ENCODE measurements around the gene SORL1. TPM values are rescaled to one million over a fixed set of nuclear protein-coding genes. Genes with fewer than 3 reads are reported as not detected.
A peak's percentile ranks its signal among the peaks of the same experiment; 100 is the strongest.

The SORL1 gene
- polyA plus RNA-seq, 1 donor from 2014 or later, result 6.5 TPM

DNA sequence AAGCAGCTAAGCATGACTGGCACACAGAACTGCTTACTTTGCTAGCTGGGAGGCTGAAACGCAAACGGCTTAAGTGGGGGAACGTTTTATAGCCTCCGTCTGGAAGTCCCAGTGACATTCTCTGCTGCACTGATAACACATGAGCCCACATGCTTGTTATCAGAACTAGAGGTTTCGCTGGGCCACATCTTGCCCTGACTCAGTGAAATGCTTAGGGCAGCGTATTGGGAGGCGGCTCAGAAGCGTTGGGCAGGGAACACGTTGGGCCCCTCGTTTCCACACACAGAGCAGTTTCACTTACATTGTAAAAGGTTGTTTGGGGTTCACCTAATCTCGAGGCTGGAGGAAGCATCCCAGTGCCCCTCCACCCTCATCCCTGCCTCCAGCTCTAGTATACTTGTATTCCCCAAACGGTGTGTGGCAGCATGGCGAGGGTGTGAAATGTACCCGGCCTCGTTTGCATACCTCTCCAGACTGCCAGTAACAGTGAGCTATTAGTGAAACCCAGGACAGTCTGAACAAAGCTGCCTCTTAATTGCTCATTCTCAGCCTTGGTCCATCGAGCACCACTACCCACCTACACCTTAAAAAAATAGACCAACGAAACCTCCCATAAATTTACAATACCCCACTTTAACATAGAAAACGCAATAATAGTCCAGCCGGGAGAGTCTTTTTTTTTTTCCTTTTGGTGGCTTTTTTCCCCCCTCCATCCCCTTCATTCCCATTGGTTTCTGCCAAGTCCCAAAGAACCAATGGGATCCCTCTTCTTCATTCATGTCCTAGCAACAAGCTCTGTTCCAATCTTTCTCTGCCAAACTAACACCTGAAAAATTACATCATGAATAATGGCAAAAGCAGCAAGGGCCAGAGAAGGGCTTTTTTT, 219.4 kb downstream of the SORL1 start:
- H3K36me3 ChIP-seq (ENCODE audit: insufficient read depth, low read length), result no peaks in the 10 kb centered on the region
- peak; percentile 20 for TF ChIP-seq EP300 (conservative IDR thresholded peaks at IDR 0.05; ENCODE audit: poor library complexity, severe bottlenecking)
- TF ChIP-seq MXI1 (conservative IDR thresholded peaks at IDR 0.05; ENCODE audit: poor library complexity, severe bottlenecking), result no peak
- TF ChIP-seq RAD21 (conservative IDR thresholded peaks at IDR 0.05), result no peak
- H3K9me3 ChIP-seq (ENCODE audit: low read length), result no peaks in the 10 kb centered on the region
- H3F3A ChIP-seq (ENCODE audit: insufficient read depth, low read length, poor library complexity, severe bottlenecking), result no peaks in the 10 kb centered on the region
- H3K9ac ChIP-seq (ENCODE audit: low read length), result no peak overlapping the region
- no peaks in the 10 kb centered on the region for H3K27me3 ChIP-seq (ENCODE audit: insufficient read depth, low read depth, low read length)
- H4K20me1 ChIP-seq (ENCODE audit: insufficient read depth), result no peaks in the 10 kb centered on the region
- H2AFZ ChIP-seq (ENCODE audit: low read depth, low read length), result no peak overlapping the region
- no peaks in the 10 kb centered on the region for H3K9me2 ChIP-seq (ENCODE audit: insufficient read depth, low read length)
- H3K79me2 ChIP-seq (replicated peaks; ENCODE audit: insufficient read depth, low read length), result no peaks in the 10 kb centered on the region
- H3K27ac ChIP-seq (ENCODE audit: low read length), result peak overlapping the region; percentile 61
- H3K4me2 ChIP-seq (ENCODE audit: low read length), result no peak overlapping the region
- H3K4me3 ChIP-seq (ENCODE audit: low read length), result no peak overlapping the region

DNA sequence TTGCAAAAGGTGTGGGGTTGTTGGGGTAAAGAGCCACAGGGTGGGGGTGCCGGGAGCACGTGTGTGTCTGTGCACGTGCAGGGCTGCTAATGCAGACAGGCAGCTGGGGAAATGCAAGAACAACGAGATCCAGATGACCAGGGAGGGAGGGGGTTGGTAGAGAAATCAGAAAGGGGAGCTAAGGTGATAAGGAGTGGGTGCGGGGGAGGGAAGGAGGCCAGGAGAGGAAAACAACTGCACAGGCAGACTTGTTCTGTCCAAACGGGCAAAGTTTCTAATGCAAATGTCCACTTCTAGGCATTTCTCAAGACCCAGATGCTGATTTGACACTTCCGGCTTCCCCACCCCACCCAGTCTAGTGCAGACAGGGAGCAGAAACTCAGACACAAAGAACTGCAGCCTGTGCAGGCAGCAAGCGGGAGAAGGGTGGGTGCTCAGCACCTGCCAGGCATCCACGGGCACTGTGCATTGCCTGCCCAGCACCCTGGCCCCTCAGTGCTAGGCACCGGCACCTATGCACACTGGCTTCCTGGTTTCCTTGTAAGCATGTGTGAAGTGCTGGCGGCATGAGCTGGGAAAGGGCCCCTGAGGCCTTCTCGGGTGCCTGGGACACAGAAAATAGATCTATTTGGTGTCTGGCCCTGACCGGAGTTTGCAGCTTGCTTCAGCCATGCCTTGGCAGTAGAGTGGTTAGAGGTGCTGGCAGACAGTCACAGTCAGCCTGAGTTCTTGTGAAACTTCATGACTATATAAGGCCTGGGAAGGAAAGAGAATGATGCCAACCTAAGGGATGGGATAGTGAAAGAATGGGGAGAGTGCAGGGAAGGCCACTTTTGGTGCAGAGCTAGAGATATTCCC, 220.7 kb downstream of the SORL1 start:
- Histone ChIP-seq H4K20me1 (ENCODE audit: insufficient read depth) (no peaks in the 10 kb centered on the region), H3K4me2 (ENCODE audit: low read length) (no peak overlapping the region), H2AFZ (ENCODE audit: low read depth, low read length) (no peak overlapping the region), H3K79me2 (replicated peaks; ENCODE audit: insufficient read depth, low read length) (no peaks in the 10 kb centered on the region), H3K27me3 (ENCODE audit: insufficient read depth, low read depth, low read length) (no peaks in the 10 kb centered on the region), H3K27ac (ENCODE audit: low read length) (peak overlapping the region; percentile 61), H3K4me3 (ENCODE audit: low read length) (no peak overlapping the region), H3K9me2 (ENCODE audit: insufficient read depth, low read length) (no peaks in the 10 kb centered on the region), H3K36me3 (ENCODE audit: insufficient read depth, low read length) (no peaks in the 10 kb centered on the region), H3F3A (ENCODE audit: insufficient read depth, low read length, poor library complexity, severe bottlenecking) (no peaks in the 10 kb centered on the region), H3K9me3 (ENCODE audit: low read length) (no peaks in the 10 kb centered on the region), H3K9ac (ENCODE audit: low read length) (no peak overlapping the region)
- TF ChIP-seq REST (IDR thresholded peaks at IDR 0.05; ENCODE audit: borderline replicate concordance) (no peak), RAD21 (conservative IDR thresholded peaks at IDR 0.05) (no peak), TAF1 (IDR thresholded peaks at IDR 0.05; ENCODE audit: low read depth) (no peak), EZH2 (IDR thresholded peaks at IDR 0.05; ENCODE audit: borderline replicate concordance, insufficient read depth, low read length, poor library complexity, severe bottlenecking) (no peak), SMC3 (conservative IDR thresholded peaks at IDR 0.05; ENCODE audit: poor library complexity) (no peak), POLR2AphosphoS5 (IDR thresholded peaks at IDR 0.05) (no peak), MXI1 (conservative IDR thresholded peaks at IDR 0.05; ENCODE audit: poor library complexity, severe bottlenecking) (no peak), EP300 (conservative IDR thresholded peaks at IDR 0.05; ENCODE audit: poor library complexity, severe bottlenecking) (no peak)
- TF ChIP-seq, protein P1, sequence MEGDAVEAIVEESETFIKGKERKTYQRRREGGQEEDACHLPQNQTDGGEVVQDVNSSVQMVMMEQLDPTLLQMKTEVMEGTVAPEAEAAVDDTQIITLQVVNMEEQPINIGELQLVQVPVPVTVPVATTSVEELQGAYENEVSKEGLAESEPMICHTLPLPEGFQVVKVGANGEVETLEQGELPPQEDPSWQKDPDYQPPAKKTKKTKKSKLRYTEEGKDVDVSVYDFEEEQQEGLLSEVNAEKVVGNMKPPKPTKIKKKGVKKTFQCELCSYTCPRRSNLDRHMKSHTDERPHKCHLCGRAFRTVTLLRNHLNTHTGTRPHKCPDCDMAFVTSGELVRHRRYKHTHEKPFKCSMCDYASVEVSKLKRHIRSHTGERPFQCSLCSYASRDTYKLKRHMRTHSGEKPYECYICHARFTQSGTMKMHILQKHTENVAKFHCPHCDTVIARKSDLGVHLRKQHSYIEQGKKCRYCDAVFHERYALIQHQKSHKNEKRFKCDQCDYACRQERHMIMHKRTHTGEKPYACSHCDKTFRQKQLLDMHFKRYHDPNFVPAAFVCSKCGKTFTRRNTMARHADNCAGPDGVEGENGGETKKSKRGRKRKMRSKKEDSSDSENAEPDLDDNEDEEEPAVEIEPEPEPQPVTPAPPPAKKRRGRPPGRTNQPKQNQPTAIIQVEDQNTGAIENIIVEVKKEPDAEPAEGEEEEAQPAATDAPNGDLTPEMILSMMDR (IDR thresholded peaks at IDR 0.05; ENCODE audit: poor library complexity, severe bottlenecking), result no peak

Data from neural cell (in vitro differentiated cells).